Ovary (tissue), 3 donors: ENCODE measurements around the gene CNBP.

Experiments
- CTCF ChIP-seq, 3 donors: fragments of 450-650 bp in 2 of 3; fragments of 200-600 bp in 1 of 3; IDR thresholded peaks; one replicate each; pipeline versions ENCODE4 v1.5.1 to v1.8.0; 2016 to 2022; ENCODE audit warnings: antibody characterized with exemption in 3 of 3, mild to moderate bottlenecking in 1 of 3
- EP300 ChIP-seq: sonication (generic); formaldehyde crosslinking; IDR thresholded peaks from one replicate; pipeline ENCODE4 v1.6.1; 2017; ENCODE audit warnings: antibody characterized with exemption
- donor health status: DM: no; HTN: no; CAD: no.

GRCh38 chr3:129205109-129205832, 21.6 kb upstream of the CNBP start:
- TF ChIP-seq CTCF (IDR thresholded peaks at IDR 0.05), result no peak
- TF ChIP-seq EP300, result no peak
